ENCODE results near the gene FHL2.

Gene FHL2

GRCh38 chr2:105397025-105397722, 1.7 kb downstream of the FHL2 start:
- no peak for DNase-seq (ENCODE audit: low spot score)

GRCh38 chr2:105396254-105397024, 2.4 kb downstream of the FHL2 start:
- DNase-seq (ENCODE audit: low spot score) = no peak

GRCh38 chr2:105395691-105396090, 3.2 kb downstream of the FHL2 start:
- no peak for DNase-seq (ENCODE audit: low spot score)

GRCh38 chr2:105394951-105395611, 3.8 kb downstream of the FHL2 start:
- no peak for DNase-seq (ENCODE audit: low spot score)

- DNase-seq (ENCODE audit: low spot score) = no peak
These were observed 5.3 kb downstream of the FHL2 start for GRCh38 chr2:105393373-105394055.

- no peak for DNase-seq (ENCODE audit: low spot score)
These were observed 6.8 kb downstream of the FHL2 start for GRCh38 chr2:105391763-105392662.

GRCh38 chr2:105391058-105391627, 7.7 kb downstream of the FHL2 start:
- DNase-seq (ENCODE audit: low spot score) = no peak

GRCh38 chr2:105390454-105390853, 8.4 kb downstream of the FHL2 start:
- DNase-seq (ENCODE audit: low spot score) = no peak

GRCh38 chr2:105388971-105389381, 9.9 kb downstream of the FHL2 start:
- DNase-seq (ENCODE audit: low spot score) = no peak

- DNase-seq (ENCODE audit: low spot score) = no peak
These were observed 11.6 kb downstream of the FHL2 start for GRCh38 chr2:105387225-105387624.

GRCh38 chr2:105385731-105386540, 12.9 kb downstream of the FHL2 start:
- no peak for DNase-seq (ENCODE audit: low spot score)

GRCh38 chr2:105384861-105385260, 14.0 kb downstream of the FHL2 start:
- no peak for DNase-seq (ENCODE audit: low spot score)

- DNase-seq (ENCODE audit: low spot score) = no peak
These were observed 14.6 kb downstream of the FHL2 start for GRCh38 chr2:105384216-105384615.

- peak; percentile 55 for DNase-seq (ENCODE audit: low spot score)
These were observed 15.3 kb downstream of the FHL2 start for GRCh38 chr2:105383432-105384166.

GRCh38 chr2:105382177-105382576, 16.7 kb downstream of the FHL2 start:
- DNase-seq (ENCODE audit: low spot score) = no peak

- no peak for DNase-seq (ENCODE audit: low spot score)
These were observed 17.7 kb downstream of the FHL2 start for GRCh38 chr2:105381101-105381668.

- no peak for DNase-seq (ENCODE audit: low spot score)
These were observed 18.3 kb downstream of the FHL2 start for GRCh38 chr2:105380432-105381100.

GRCh38 chr2:105379741-105380186, 19.1 kb downstream of the FHL2 start:
- DNase-seq (ENCODE audit: low spot score) = no peak

Measured in Ammon's horn (tissue), 1 donor.